NK-92 treated with Interleukin-12 subunit alpha and Interleukin-12 subunit beta, amount 100 ng/mL, for 24 hours (cell line): ENCODE data around the gene FARP1.
"Not testable (repeated sequence)": the region's sequence is repeated elsewhere in the genome, so short reads cannot be mapped to it uniquely, and the experiment has no call there.

Source experiments
- DNase-seq: peaks from one replicate; lab custom pipeline; 2025; lab: John Stamatoyannopoulos, UW

FARP1 gene

GRCh38 chr13:98366443-98366842 is 223.5 kb downstream of the FARP1 start:
- DNase-seq = no peak

- DNase-seq = no peak
Observed at GRCh38 chr13:98366959-98367358, 224.1 kb downstream of the FARP1 start.

GRCh38 chr13:98368019-98368418 is 225.1 kb downstream of the FARP1 start:
- no peak for DNase-seq

GRCh38 chr13:98369520-98369919 is 226.6 kb downstream of the FARP1 start:
- DNase-seq = not testable (repeated sequence)

GRCh38 chr13:98370261-98370660 is 227.4 kb downstream of the FARP1 start:
- DNase-seq = no peak

GRCh38 chr13:98370806-98371515 is 228.1 kb downstream of the FARP1 start:
- no peak for DNase-seq

GRCh38 chr13:98371516-98372023 is 228.7 kb downstream of the FARP1 start:
- DNase-seq = no peak

DNA sequence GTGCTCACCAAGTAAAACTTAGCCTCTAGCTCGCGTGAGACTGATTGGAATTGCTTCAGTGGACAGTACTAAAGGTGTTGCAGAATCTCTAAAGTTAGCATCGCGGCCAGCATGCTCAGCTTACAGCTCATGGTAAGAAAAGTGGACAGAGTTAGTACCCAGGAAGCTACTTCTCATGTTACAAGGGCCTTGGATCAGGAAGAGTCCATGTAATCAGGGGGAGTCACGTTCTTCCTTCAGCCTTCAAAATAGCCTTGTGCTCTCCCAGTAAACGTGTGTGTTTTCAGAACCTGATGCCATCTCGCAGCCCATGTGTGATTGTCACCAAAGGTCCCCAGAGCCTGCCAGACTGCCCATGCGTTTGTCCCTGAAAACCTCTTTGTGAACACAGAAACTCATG is 230.0 kb downstream of the FARP1 start:
- no peak for DNase-seq

DNA sequence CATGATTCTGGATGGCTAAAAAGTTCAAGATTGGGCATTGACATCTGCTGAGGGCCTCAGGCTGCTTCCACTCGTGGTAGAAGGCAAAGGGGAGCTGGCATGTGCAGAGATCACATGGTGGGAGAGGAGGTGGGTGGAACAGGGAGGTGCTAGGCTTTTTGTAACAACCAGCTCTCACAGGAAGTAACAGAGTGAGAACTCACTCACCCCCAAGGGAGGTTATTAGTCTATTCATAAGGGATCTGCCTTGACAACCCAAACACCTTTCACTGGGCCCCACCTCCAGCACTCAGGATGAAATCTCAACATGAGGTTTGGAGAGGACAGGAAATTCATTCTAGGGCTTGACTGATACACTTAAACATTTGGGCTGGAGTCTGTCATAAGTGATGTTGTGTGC is 231.9 kb downstream of the FARP1 start:
- DNase-seq = no peak

GRCh38 chr13:98377635-98378378 is 234.9 kb downstream of the FARP1 start:
- DNase-seq = no peak

DNA sequence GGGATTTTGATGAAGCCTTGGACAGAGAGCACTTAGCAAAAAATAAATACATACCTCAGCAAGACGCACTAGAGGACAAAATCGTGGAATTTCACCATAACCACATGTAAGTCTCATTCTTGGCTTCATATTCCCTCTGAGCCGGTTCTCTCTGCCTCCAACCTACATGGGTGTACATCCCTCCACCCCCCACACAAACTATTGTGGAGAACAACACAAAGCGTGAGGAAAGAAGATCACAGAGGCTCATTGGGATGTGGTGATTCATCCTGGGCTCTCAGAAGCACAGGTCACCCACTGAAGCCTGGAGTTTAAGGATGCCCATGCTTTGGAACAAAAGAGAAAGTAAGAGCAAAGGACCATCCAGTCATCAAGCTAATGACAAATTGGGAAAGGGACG is 241.8 kb downstream of the FARP1 start:
- no peak for DNase-seq

- no peak for DNase-seq
Observed at GRCh38 chr13:98385606-98386005, 242.7 kb downstream of the FARP1 start.

DNA sequence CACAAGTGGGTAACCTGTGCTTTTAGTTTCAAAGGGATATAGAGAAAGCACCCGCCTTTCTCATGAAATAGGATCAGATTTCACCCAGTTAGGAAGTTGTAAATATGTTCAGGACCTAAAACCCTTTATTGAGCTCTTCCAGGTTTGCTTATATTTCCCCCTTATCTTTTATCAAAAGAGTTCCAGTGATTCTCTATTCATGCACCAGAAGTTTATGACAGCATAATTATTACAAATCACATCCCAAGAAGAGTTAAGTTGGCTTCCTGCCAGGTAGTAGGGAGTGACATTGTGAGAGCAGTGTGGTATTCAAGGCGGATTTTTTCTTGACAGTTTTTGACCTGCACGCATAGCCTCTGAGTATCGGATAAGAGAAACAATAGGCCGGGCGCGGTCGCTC is 243.7 kb downstream of the FARP1 start:
- no peak for DNase-seq

DNA sequence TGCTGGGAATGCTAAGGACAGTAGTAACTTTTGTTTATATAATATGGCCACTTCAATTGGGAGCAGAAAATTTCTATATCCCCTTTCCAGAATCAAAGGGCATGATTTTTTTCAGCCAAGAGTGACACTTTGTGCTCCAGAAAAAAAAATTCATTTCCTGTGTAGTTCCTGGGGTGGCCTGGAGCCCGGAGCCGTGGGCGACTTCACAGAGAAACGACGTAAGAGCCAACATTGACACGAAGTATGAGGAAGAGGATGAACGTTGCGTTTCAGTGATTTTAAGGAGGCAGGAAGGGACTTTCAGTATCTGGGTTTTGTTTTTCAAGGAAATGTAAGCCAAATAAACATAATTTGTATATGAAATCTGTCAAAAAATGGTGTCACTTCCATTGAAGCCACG is 246.4 kb downstream of the FARP1 start:
- no peak for DNase-seq

GRCh38 chr13:98390086-98390715 is 247.3 kb downstream of the FARP1 start:
- no peak for DNase-seq

DNA sequence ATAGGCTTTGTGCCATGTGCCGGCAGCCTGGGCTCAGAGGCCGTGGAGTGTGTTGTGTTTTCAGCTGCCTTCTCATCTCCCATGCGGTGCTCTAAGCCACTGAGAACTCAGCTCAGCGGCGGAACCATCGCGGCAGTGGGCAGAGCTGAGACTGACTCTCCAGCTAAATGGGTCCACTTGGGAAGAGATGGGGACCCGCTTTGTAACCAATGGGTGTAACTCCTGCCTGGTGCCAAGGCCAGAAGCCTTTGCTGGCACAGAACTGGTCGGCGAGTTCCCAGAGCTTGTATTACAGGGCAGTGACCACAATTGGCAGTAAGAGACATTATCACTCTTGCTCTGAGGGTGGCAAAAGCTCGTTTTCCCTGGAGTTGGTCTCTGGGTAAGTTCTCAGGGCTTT is 251.0 kb downstream of the FARP1 start:
- no peak for DNase-seq

DNA sequence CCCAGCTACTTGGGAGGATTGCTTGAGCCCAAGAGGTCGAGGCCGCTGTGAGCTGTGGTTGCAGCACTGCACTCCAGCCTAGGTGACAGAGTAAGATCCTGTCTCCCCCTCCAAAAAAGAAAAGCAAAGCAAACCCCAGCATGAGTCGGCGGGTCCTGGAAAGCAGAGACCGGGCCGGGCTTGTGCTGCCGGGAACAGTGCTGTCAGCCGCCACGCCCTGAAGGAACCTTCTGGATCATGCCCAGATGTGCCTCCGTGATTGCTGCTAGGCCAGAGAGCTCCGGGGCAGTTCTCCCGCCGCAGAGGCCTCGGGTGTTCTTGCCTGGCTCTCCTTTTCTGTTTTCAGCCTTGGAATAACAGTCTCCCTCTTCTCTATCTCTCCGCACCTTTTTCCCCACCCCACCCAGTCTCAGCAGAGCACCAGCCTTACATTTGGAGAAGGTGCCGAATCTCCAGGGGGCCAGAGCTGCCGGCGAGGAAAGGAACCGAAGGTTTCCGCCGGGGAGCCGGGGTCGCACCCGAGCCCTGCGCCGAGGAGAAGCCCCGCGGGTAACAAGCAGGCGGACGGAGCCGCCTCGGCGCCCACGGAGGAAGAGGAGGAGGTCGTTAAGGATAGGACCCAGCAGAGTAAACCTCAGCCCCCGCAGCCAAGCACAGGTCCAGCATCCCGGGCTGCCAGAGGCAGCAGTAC is 252.1 kb downstream of the FARP1 start:
- no peak for DNase-seq

- no peak for DNase-seq
Observed at GRCh38 chr13:98396071-98396710, 253.3 kb downstream of the FARP1 start.

DNA sequence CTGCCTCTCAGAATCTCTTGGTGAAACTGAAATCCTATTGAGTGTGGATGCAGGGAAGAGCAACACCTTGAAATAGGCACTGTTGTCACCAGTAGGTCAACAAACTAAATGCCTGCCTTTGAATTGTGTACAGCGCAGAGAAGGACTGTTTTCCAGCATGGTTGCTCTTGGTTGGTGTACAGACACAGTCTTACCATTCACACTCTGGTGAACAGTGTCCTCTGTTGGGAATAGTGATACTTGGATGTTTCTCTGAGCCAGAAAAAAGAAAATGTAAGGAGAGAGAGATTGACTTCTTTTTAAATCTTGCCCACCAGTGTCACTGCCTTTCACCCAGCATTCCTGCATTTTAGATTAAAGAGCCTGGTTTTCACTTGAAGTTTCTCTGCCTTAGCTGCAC is 254.3 kb downstream of the FARP1 start:
- DNase-seq = no peak

GRCh38 chr13:98397861-98398260 is 255.0 kb downstream of the FARP1 start:
- no peak for DNase-seq

DNA sequence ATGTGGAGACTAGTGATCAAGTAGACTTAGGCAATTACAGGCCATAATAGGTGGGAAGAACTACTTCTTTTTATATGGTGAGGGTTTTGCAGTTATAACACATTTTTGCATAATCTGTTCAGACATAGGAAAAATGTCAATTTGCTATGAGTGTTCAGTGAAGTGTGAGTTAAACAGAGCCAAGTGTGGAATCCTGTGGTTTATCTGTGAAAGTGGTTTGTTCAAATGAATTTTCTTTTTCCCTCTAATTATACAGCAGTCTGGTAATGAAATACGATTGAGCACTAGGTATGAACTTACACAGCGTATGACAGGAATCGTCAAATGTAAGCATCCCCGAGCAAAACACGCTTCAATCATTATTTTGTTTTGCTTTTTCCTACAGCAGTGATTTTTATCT is 255.7 kb downstream of the FARP1 start:
- no peak for DNase-seq

DNA sequence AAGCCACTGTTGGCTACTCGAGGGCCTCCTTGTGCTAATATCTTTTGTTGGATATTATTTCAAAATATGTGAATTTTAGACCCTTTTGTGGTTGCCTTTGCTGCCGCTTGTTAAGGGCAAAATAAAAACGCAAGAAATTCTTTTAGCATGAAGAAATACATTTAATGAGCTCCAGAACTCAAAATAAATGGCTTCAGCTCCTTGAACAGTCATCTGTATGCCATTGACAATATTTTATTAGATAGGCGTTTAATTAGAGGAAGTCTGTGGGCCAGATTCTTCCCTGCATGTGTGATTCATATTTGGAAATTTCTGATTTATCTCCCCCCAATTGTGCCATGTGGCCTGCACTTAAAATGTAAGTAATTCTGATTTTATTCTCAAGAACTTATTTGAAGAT is 256.9 kb downstream of the FARP1 start:
- DNase-seq = no peak
